HG03095 (cell line): ENCODE data around the gene ATP6V1C2.

Experiments
- ATAC-seq: cut with Tn5 transposase; IDR thresholded peaks from one replicate; pipeline ENCODE4 v1.9.1; 2021; ENCODE audit warnings: moderate library complexity; ENCODE audit not compliant: unreplicated experiment

The ATP6V1C2 gene

GRCh38 chr2:10832203-10832936, 110.9 kb downstream of the ATP6V1C2 start:
- ATAC-seq, result peak; percentile 82

GRCh38 chr2:10833021-10833420, 111.6 kb downstream of the ATP6V1C2 start:
- no peak for ATAC-seq

- no peak for ATAC-seq
These were observed 112.7 kb downstream of the ATP6V1C2 start for GRCh38 chr2:10834068-10834655.
